ENCODE results near the gene PFKP. TPM values are rescaled to one million over a fixed set of nuclear protein-coding genes. Genes with fewer than 3 reads are reported as not detected.
A peak's percentile ranks its signal among the peaks of the same experiment; 100 is the strongest.

Gene PFKP
- total RNA-seq, 2 experiments from 2014 or later: 231 to 239 TPM

GRCh38 chr10:3151889-3152565, 84.7 kb downstream of the PFKP start:
- no peak for DNase-seq
- CTCF ChIA-PET: no interaction called here
- H3K4me1 Mint-ChIP-seq: peaks cover 11% of the 10 kb centered on the region
- no peaks in the 10 kb centered on the region for H3K9me3 Mint-ChIP-seq (ENCODE audit: low read depth)
- no peak overlapping the region for H3K4me3 Mint-ChIP-seq
- H3K27me3 Mint-ChIP-seq: no peaks in the 10 kb centered on the region
- H3K36me3 Mint-ChIP-seq (ENCODE audit: low read depth): peaks cover 64% of the 10 kb centered on the region
- ATAC-seq: peak; percentile 49
- POLR2A ChIA-PET: interaction anchor here (0.7 kb wide), 1 partner anchor 10 kb away, joined by 4 read pairs; no protein-coding TSS in a partner anchor
- intact Hi-C loops (cut with DNase I, micrococcal nuclease): no loop called here
- peak overlapping the region; percentile 38 for H3K27ac Mint-ChIP-seq

- Mint-ChIP-seq H3K4me1 (peaks cover 11% of the 10 kb centered on the region), H3K9me3 (ENCODE audit: low read depth) (no peaks in the 10 kb centered on the region), H3K4me3 (no peak overlapping the region), H3K27me3 (no peaks in the 10 kb centered on the region), H3K27ac (peak overlapping the region; percentile 38), H3K36me3 (ENCODE audit: low read depth) (peaks cover 65% of the 10 kb centered on the region)
- ChIA-PET CTCF (interaction anchor here (0.6 kb wide), 1 partner anchor 16 kb away, joined by 3 read pairs; no protein-coding TSS in a partner anchor), POLR2A (interaction anchor here (1.3 kb wide), 1 partner anchor 20 kb away, joined by 3 read pairs; the partner anchor contains the start of gene PITRM1)
- ATAC-seq: no peak
- no peak for DNase-seq
- intact Hi-C loops (cut with DNase I, micrococcal nuclease): no loop called here
These were observed 85.2 kb downstream of the PFKP start for GRCh38 chr10:3152566-3152935.

GRCh38 chr10:3154666-3155065, 87.3 kb downstream of the PFKP start:
- ATAC-seq (no peak), DNase-seq (no peak)
- Mint-ChIP-seq H3K4me1 (peaks cover 11% of the 10 kb centered on the region), H3K27ac (no peak overlapping the region), H3K36me3 (ENCODE audit: low read depth) (peaks cover 71% of the 10 kb centered on the region), H3K9me3 (ENCODE audit: low read depth) (no peaks in the 10 kb centered on the region), H3K4me3 (no peak overlapping the region), H3K27me3 (no peaks in the 10 kb centered on the region)
- ChIA-PET POLR2A (no interaction called here), CTCF (no interaction called here)
- intact Hi-C loops (cut with DNase I, micrococcal nuclease): loop anchor here in 1 of 2 experiments (5.0 kb wide), 1 partner anchor 32 kb away; no protein-coding TSS in a partner anchor

- no peak overlapping the region for H3K27ac Mint-ChIP-seq
- ChIA-PET POLR2A (no interaction called here), CTCF (no interaction called here)
- DNase-seq (no peak), ATAC-seq (no peak)
- peaks cover 63% of the 10 kb centered on the region for H3K36me3 Mint-ChIP-seq (ENCODE audit: low read depth)
- H3K27me3 Mint-ChIP-seq: no peaks in the 10 kb centered on the region
- no peaks in the 10 kb centered on the region for H3K4me1 Mint-ChIP-seq
- H3K4me3 Mint-ChIP-seq: no peak overlapping the region
- no peaks in the 10 kb centered on the region for H3K9me3 Mint-ChIP-seq (ENCODE audit: low read depth)
- intact Hi-C loops (cut with DNase I, micrococcal nuclease): loop anchor here in 1 of 2 experiments (5.0 kb wide), 1 partner anchor 37 kb away; no protein-coding TSS in a partner anchor
These were observed 91.8 kb downstream of the PFKP start for GRCh38 chr10:3159152-3159551.

GRCh38 chr10:3162533-3162932, 95.2 kb downstream of the PFKP start:
- Mint-ChIP-seq H3K36me3 (ENCODE audit: low read depth) (peaks cover 60% of the 10 kb centered on the region), H3K4me3 (no peak overlapping the region), H3K9me3 (ENCODE audit: low read depth) (no peaks in the 10 kb centered on the region), H3K27ac (no peak overlapping the region), H3K27me3 (no peaks in the 10 kb centered on the region), H3K4me1 (no peaks in the 10 kb centered on the region)
- CTCF ChIA-PET: interaction anchor here (0.8 to 1.6 kb wide), 4 partner anchors 9 to 93 kb away, joined by 3 to 4 read pairs (median 4); no protein-coding TSS in a partner anchor
- DNase-seq (no peak), ATAC-seq (no peak)
- POLR2A ChIA-PET: no interaction called here
- intact Hi-C loops (cut with DNase I, micrococcal nuclease): no loop called here

GRCh38 chr10:3163879-3164278, 96.5 kb downstream of the PFKP start:
- no peak for DNase-seq
- CTCF ChIA-PET: interaction anchor here (1.8 kb wide), 1 partner anchor 8 kb away, joined by 5 read pairs; no protein-coding TSS in a partner anchor
- peaks cover 64% of the 10 kb centered on the region for H3K36me3 Mint-ChIP-seq (ENCODE audit: low read depth)
- no peak overlapping the region for H3K27ac Mint-ChIP-seq
- H3K4me1 Mint-ChIP-seq: peaks cover 8% of the 10 kb centered on the region
- H3K27me3 Mint-ChIP-seq: no peaks in the 10 kb centered on the region
- intact Hi-C loops (cut with DNase I, micrococcal nuclease): no loop called here
- no peaks in the 10 kb centered on the region for H3K9me3 Mint-ChIP-seq (ENCODE audit: low read depth)
- POLR2A ChIA-PET: interaction anchor here (1.1 kb wide), 1 partner anchor 8 kb away, joined by 4 read pairs; the partner anchor contains the start of gene PITRM1
- no peak for ATAC-seq
- H3K4me3 Mint-ChIP-seq: no peak overlapping the region

- Mint-ChIP-seq H3K4me1 (peaks cover 14% of the 10 kb centered on the region), H3K27me3 (no peaks in the 10 kb centered on the region), H3K36me3 (ENCODE audit: low read depth) (peaks cover 65% of the 10 kb centered on the region), H3K27ac (no peak overlapping the region), H3K4me3 (no peak overlapping the region), H3K9me3 (ENCODE audit: low read depth) (no peaks in the 10 kb centered on the region)
- intact Hi-C loops (cut with DNase I, micrococcal nuclease): no loop called here
- ATAC-seq (no peak), DNase-seq (no peak)
- POLR2A ChIA-PET: no interaction called here
- CTCF ChIA-PET: interaction anchor here (1.1 to 1.8 kb wide), 2 partner anchors 10 to 12 kb away, joined by 3 to 5 read pairs; no protein-coding TSS in a partner anchor
These were observed 97.8 kb downstream of the PFKP start for GRCh38 chr10:3165196-3165595.

- Mint-ChIP-seq H3K4me1 (peaks cover 20% of the 10 kb centered on the region), H3K36me3 (ENCODE audit: low read depth) (peaks cover 68% of the 10 kb centered on the region), H3K4me3 (no peak overlapping the region), H3K27ac (no peak overlapping the region), H3K27me3 (no peaks in the 10 kb centered on the region), H3K9me3 (ENCODE audit: low read depth) (no peaks in the 10 kb centered on the region)
- intact Hi-C loops (cut with DNase I, micrococcal nuclease): no loop called here
- no peak for ATAC-seq
- POLR2A ChIA-PET: no interaction called here
- CTCF ChIA-PET: interaction anchor here (0.8 to 1.3 kb wide), 2 partner anchors 10 to 26 kb away, joined by 3 read pairs; no protein-coding TSS in a partner anchor
- no peak for DNase-seq
These were observed 99.3 kb downstream of the PFKP start for GRCh38 chr10:3166496-3167290.

GRCh38 chr10:3167611-3168330, 100.4 kb downstream of the PFKP start:
- Mint-ChIP-seq H3K4me1 (peaks cover 20% of the 10 kb centered on the region), H3K4me3 (no peak overlapping the region), H3K9me3 (ENCODE audit: low read depth) (no peaks in the 10 kb centered on the region), H3K36me3 (ENCODE audit: low read depth) (peaks cover 61% of the 10 kb centered on the region), H3K27ac (no peak overlapping the region), H3K27me3 (no peaks in the 10 kb centered on the region)
- DNase-seq (no peak), ATAC-seq (no peak)
- ChIA-PET CTCF (interaction anchor here (0.6 to 1.3 kb wide), 4 partner anchors 11 to 72 kb away, joined by 3 to 5 read pairs (median 3); no protein-coding TSS in a partner anchor), POLR2A (interaction anchor here (1.0 to 1.9 kb wide), 2 partner anchors 27 to 30 kb away, joined by 3 to 5 read pairs; no protein-coding TSS in a partner anchor)
- intact Hi-C loops (cut with DNase I, micrococcal nuclease): no loop called here

GRCh38 chr10:3169271-3169670, 101.9 kb downstream of the PFKP start:
- POLR2A ChIA-PET: interaction anchor here (0.7 to 1.9 kb wide), 3 partner anchors 26 to 28 kb away, joined by 3 to 5 read pairs (median 3); no protein-coding TSS in a partner anchor
- H3K4me1 Mint-ChIP-seq: peaks cover 23% of the 10 kb centered on the region
- no peak for ATAC-seq

GRCh38 chr10:3169673-3170072, 102.3 kb downstream of the PFKP start:
- intact Hi-C loops (cut with DNase I, micrococcal nuclease): loop anchor here in 1 of 2 experiments (10.0 kb wide), 1 partner anchor 215 kb away; no protein-coding TSS in a partner anchor
- Mint-ChIP-seq H3K4me3 (no peak overlapping the region), H3K9me3 (ENCODE audit: low read depth) (no peaks in the 10 kb centered on the region), H3K27me3 (no peaks in the 10 kb centered on the region), H3K4me1 (peaks cover 23% of the 10 kb centered on the region), H3K36me3 (ENCODE audit: low read depth) (peaks cover 50% of the 10 kb centered on the region), H3K27ac (no peak overlapping the region)
- ATAC-seq (no peak), DNase-seq (no peak)
- CTCF ChIA-PET: interaction anchor here (0.6 kb wide), 1 partner anchor 74 kb away, joined by 3 read pairs; no protein-coding TSS in a partner anchor
- POLR2A ChIA-PET: interaction anchor here (0.7 to 1.9 kb wide), 2 partner anchors 26 to 29 kb away, joined by 3 to 5 read pairs; no protein-coding TSS in a partner anchor

More at GRCh38 chr10:3169271-3169670, 101.9 kb downstream of the PFKP start:
- Mint-ChIP-seq H3K9me3 (ENCODE audit: low read depth) (no peaks in the 10 kb centered on the region), H3K36me3 (ENCODE audit: low read depth) (peaks cover 50% of the 10 kb centered on the region), H3K27ac (no peak overlapping the region), H3K4me3 (no peak overlapping the region), H3K27me3 (no peaks in the 10 kb centered on the region)
- intact Hi-C loops (cut with DNase I, micrococcal nuclease): no loop called here
- DNase-seq: no peak
- CTCF ChIA-PET: no interaction called here
